Measurements from ENCODE around the gene IQSEC3. TPM values are rescaled to one million over a fixed set of nuclear protein-coding genes. Genes with fewer than 3 reads are reported as not detected.

Gene IQSEC3
- total RNA-seq, 1 experiment from 2014 or later, result not detected

DNA sequence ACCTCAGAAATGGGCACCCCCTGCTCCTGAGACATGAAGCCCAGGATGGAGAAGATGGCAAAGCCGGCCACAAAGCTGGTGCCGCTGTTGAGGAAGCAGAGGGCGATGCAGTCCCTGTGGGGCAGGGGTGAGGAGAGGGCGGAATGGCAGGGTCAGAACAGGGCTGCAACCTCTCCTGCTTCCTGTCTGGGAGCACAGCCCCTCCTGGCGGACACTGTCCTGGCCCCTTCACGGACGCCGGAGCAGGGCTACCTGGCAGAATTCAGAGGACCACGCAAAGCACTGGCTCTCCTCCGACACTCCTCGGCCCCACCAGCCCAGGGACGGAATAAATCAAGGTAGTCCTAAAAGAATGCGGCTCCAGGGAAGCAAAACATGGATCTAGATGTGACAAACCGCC is 159.8 kb downstream of the IQSEC3 start:
- peaks cover 4% of the 10 kb centered on the region; the same call in 1 of the 2 replicates for H3K27me3 ChIP-seq
- no peaks in the 10 kb centered on the region for H3K36me3 ChIP-seq
- no peak overlapping the region for H3K4me3 ChIP-seq
- no peak for DNase-seq
- H3K9me3 ChIP-seq, result no peaks in the 10 kb centered on the region

GRCh38 chr12:227286-227915 is 160.8 kb downstream of the IQSEC3 start:
- H3K4me3 ChIP-seq, result no peak overlapping the region
- H3K27me3 ChIP-seq, result peaks cover 4% of the 10 kb centered on the region; the same call in 1 of the 2 replicates
- DNase-seq, result no peak
- no peaks in the 10 kb centered on the region for H3K9me3 ChIP-seq
- H3K36me3 ChIP-seq, result no peaks in the 10 kb centered on the region

Other genes starting within 250 kb of the IQSEC3 start
- gene SLC6A12, start 147.4 kb downstream of the IQSEC3 start, total RNA-seq (2014; rRNA removed; shearing (Covaris generic); ENCODE audit: low replicate concordance), result not detected in 2 replicates
- not detected in 2 replicates for gene SLC6A13, start 196.1 kb downstream of the IQSEC3 start, total RNA-seq (2014; rRNA removed; shearing (Covaris generic); ENCODE audit: low replicate concordance)

All from MG63 (cell line).